ENCODE data around the gene SH2D3C.

The SH2D3C gene

DNA sequence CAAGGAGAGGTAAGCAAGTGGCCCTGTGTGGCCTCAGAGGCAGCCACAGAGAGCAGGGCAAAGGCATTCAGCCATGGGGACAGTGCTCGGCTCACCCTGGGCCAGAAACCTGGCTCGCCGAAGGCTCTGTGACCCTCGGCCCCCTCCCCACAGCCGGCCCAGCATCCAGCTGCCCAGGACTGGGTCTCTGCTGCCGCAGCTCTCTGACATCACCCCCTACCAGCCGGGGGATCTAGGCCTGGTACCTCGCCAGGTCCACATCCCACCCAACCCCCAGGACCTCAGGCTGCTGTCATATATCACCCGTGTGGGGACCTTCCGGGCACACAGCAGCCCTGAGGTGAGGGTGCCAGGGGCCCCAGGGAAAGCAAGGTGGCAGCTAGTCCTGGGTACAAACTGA, 65.6 kb downstream of the SH2D3C start:
- Histone ChIP-seq H4K20me1 (ENCODE audit: insufficient read depth, low read length) (no peaks in the 10 kb centered on the region), H3K9ac (ENCODE audit: low read length) (no peak overlapping the region), H2AFZ (ENCODE audit: low read length) (no peak overlapping the region), H3F3A (ENCODE audit: insufficient read depth, low read length) (no peaks in the 10 kb centered on the region), H3K4me3 (ENCODE audit: low read length) (no peak overlapping the region), H3K27me3 (replicated peaks; ENCODE audit: insufficient read depth, low read length) (no peaks in the 10 kb centered on the region), H3K27ac (ENCODE audit: low read length) (no peak overlapping the region), H3K9me2 (replicated peaks; ENCODE audit: insufficient read depth, low read length) (no peaks in the 10 kb centered on the region), H3K79me2 (ENCODE audit: low read length) (no peaks in the 10 kb centered on the region), H3K4me1 (ENCODE audit: low read length) (no peaks in the 10 kb centered on the region), H3K9me3 (replicated peaks; ENCODE audit: insufficient read depth, low read length) (no peaks in the 10 kb centered on the region), H3K4me2 (ENCODE audit: low read depth, low read length) (no peak overlapping the region), H3K36me3 (replicated peaks; ENCODE audit: insufficient read depth, low read length) (no peaks in the 10 kb centered on the region)
- TF ChIP-seq EZH2 (optimal IDR thresholded peaks at IDR 0.05; ENCODE audit: low read depth, low read length), result no peak
- TF ChIP-seq EZH2phosphoT487 (IDR thresholded peaks at IDR 0.05; ENCODE audit: low read length), result no peak
- TF ChIP-seq CTCF (IDR thresholded peaks at IDR 0.05; ENCODE audit: low read length), result no peak
- no peak for DNase-seq

DNA sequence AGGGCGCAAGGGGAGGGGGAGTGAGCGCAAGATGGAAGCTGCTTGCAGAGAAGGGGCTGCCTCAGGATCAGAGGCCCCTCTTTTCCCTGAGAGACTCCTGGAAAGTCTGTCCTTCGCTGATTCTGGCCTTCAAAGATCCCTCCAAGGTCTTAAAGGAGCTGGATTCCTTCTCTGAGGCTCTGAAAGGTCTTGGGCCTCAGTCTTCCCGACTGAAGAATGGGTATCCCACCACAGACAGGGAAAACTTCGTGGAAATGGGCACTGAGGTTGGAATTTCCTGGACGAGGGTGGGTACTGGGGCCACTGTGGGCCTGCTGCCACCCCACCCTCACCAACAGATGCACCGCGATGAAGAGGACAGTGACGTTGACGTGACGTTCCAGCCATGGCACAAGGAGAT, 66.1 kb downstream of the SH2D3C start:
- Histone ChIP-seq H3K27me3 (replicated peaks; ENCODE audit: insufficient read depth, low read length) (no peaks in the 10 kb centered on the region), H3K79me2 (ENCODE audit: low read length) (no peaks in the 10 kb centered on the region), H3K36me3 (replicated peaks; ENCODE audit: insufficient read depth, low read length) (no peaks in the 10 kb centered on the region), H2AFZ (ENCODE audit: low read length) (no peak overlapping the region), H3K4me3 (ENCODE audit: low read length) (no peak overlapping the region), H3F3A (ENCODE audit: insufficient read depth, low read length) (no peaks in the 10 kb centered on the region), H3K27ac (ENCODE audit: low read length) (no peak overlapping the region), H3K4me2 (ENCODE audit: low read depth, low read length) (no peak overlapping the region), H3K4me1 (ENCODE audit: low read length) (no peaks in the 10 kb centered on the region), H3K9me3 (replicated peaks; ENCODE audit: insufficient read depth, low read length) (no peaks in the 10 kb centered on the region), H3K9ac (ENCODE audit: low read length) (no peak overlapping the region), H4K20me1 (ENCODE audit: insufficient read depth, low read length) (no peaks in the 10 kb centered on the region), H3K9me2 (replicated peaks; ENCODE audit: insufficient read depth, low read length) (no peaks in the 10 kb centered on the region)
- TF ChIP-seq EZH2 (optimal IDR thresholded peaks at IDR 0.05; ENCODE audit: low read depth, low read length), result no peak
- TF ChIP-seq CTCF (IDR thresholded peaks at IDR 0.05; ENCODE audit: low read length), result no peak
- no peak for TF ChIP-seq EZH2phosphoT487 (IDR thresholded peaks at IDR 0.05; ENCODE audit: low read length)
- DNase-seq, result no peak

DNA sequence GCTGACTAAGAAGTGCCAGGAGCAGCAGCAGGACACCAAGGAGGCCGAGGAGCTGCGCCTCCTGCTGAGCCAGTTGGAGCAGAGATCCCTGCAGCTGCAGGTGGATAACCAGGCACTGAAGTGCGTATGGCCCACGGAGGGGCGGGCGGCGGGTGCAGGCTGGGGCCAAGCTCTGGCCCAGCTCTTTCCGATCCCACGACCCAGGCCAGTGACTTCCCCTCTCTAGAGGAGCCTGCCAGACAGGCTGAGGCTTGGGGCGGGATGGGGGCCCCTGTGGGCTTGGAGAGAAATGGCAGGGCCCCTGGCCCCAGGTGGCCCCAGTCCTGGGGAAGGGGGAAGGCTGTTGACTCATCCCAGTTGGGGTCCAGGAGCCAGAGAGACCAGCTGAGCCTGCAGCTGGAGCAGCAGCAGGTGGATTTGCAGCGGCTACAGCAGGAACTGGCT, 66.6 kb downstream of the SH2D3C start:
- Histone ChIP-seq H3K27me3 (replicated peaks; ENCODE audit: insufficient read depth, low read length) (no peaks in the 10 kb centered on the region), H3K27ac (ENCODE audit: low read length) (no peak overlapping the region), H3K79me2 (ENCODE audit: low read length) (no peaks in the 10 kb centered on the region), H3K9me2 (replicated peaks; ENCODE audit: insufficient read depth, low read length) (no peaks in the 10 kb centered on the region), H3F3A (ENCODE audit: insufficient read depth, low read length) (no peaks in the 10 kb centered on the region), H3K4me1 (ENCODE audit: low read length) (no peaks in the 10 kb centered on the region), H3K4me3 (ENCODE audit: low read length) (no peak overlapping the region), H3K4me2 (ENCODE audit: low read depth, low read length) (no peak overlapping the region), H3K9me3 (replicated peaks; ENCODE audit: insufficient read depth, low read length) (no peaks in the 10 kb centered on the region), H3K9ac (ENCODE audit: low read length) (no peak overlapping the region), H4K20me1 (ENCODE audit: insufficient read depth, low read length) (no peaks in the 10 kb centered on the region), H2AFZ (ENCODE audit: low read length) (no peak overlapping the region), H3K36me3 (replicated peaks; ENCODE audit: insufficient read depth, low read length) (no peaks in the 10 kb centered on the region)
- DNase-seq, result no peak
- TF ChIP-seq CTCF (IDR thresholded peaks at IDR 0.05; ENCODE audit: low read length) (no peak), EZH2phosphoT487 (IDR thresholded peaks at IDR 0.05; ENCODE audit: low read length) (no peak), EZH2 (optimal IDR thresholded peaks at IDR 0.05; ENCODE audit: low read depth, low read length) (no peak)
